NCI-H345 treated with DMSO at 0.1 percent for 48 hours (cell line): ENCODE measurements around the gene RBFOX1.

Source experiments
- DNase-seq: peaks from one replicate; lab custom pipeline; 2025; ENCODE audit not compliant: unreplicated experiment; lab: John Stamatoyannopoulos, UW

The RBFOX1 gene

DNA sequence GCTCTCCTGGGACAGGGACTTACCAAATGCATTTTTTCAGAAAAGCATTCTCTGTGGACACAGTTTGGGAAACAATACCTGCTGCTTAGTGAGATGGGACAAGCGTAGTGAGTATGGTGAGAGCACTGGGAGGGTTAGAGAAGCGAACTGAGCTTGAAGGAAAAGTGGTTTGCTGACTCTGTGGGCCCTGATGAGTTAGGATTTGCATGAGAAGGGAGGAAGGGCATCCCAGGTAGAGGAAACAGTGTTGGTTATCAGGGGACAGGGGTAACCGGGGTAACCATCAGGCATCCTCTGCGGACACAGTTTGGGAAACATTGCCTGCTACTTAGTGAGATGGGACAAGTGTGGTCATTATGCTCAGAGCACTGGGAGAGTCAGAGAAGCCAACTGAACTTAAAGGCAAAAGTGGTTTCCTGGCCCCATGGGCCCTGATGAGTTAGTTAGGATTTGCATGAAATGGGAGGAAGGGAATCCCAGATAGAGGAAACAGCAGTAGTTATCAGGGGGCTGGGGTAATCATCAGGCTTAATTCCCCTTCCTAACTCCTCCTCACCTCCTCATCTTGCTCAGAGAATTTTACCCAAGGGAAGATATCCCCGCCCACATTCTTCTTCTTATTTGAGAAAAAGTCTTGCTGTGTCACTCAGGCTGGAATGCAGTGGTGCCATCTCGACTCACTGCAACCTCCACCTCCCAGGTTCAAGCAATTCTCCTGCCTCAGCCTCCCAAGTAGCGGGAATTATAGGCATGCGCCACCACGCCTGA is 319.3 kb downstream of the RBFOX1 start:
- DNase-seq = no peak

DNA sequence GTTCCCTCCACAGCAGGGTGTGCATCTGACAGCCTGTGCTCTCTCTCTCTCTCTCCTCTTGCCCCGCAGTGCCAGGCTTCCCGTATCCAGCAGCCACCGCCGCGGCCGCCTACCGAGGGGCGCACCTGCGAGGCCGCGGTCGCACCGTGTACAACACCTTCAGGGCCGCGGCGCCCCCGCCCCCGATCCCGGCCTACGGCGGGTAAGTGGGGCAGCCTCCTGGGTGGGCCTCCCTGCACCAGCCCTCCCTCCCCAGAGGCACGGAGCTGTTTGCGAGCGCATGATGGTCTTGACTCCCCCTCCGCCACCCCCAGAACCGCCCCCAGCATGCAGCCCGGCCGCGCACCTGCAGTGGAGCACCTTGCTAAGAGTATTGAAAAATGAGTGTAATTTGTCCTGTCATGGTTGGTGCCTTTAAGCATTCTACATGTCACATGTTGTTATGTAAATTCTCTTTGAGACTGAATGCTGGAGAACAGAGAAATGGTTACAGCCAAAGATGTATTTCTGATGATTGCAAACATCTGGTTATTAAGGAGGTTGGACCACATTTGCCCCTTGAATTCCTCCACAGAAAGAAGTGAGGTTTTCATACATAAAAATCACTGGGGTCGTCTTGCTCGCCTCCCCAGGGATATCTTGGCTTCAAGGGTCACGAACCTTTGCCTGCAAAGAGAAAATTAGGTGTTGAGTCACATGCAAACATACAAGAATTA is 321.3 kb downstream of the RBFOX1 start:
- DNase-seq = no peak

DNA sequence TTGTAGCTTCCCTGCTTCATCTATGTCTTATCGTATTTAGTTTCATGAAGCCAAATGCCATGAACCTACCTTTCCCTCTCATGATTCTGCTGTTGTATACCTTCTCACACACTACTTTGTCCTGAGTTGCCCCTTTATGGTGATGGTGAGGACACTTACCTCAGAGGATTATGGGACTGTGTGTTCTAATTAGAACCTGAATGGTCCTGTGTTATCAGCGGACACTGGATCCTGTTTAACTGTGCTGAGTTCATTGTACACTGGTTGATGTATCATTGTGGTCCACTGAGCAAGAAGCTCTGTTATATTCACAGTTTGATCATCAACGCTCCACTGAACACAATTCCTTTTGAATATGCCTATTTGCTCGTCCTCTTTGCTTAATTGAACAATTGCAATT is 343.0 kb downstream of the RBFOX1 start:
- no peak for DNase-seq

DNA sequence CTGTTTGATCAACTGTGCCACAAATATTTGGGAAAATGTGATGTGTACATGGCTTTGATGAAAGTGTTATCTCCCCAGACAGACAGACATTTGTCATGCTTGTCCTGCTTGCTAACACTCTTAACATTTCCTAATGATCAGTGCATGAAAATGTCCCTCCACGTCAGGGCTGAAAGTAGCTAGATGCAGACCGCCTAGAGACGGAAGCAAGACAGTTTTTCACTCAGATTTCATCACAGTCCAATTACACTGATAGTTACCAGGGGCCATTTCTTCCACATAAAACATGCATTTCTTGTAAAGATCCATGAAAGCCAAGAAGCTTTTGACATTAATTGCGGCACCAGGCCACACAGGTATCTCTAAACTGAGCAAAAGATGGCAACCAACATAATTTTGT is 347.7 kb downstream of the RBFOX1 start:
- no peak for DNase-seq

DNA sequence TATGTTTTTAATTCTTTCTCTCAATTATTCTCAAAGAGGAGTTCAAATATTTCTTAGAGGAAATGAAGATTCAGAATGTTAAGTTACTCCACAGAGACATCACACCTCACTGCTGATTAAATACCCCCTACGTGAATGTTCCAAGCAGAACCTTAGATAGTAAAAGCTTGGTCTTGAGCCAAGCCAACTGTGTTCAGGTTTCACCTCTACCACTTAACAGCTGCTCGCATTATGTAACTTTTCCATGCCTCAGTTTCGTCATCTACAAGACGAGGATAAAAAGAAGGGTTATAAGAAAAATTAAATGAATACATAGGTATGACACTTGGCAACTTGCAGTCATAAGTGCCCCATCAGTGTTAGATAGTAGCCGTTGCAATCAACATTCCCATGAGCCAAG is 356.2 kb downstream of the RBFOX1 start:
- no peak for DNase-seq

DNA sequence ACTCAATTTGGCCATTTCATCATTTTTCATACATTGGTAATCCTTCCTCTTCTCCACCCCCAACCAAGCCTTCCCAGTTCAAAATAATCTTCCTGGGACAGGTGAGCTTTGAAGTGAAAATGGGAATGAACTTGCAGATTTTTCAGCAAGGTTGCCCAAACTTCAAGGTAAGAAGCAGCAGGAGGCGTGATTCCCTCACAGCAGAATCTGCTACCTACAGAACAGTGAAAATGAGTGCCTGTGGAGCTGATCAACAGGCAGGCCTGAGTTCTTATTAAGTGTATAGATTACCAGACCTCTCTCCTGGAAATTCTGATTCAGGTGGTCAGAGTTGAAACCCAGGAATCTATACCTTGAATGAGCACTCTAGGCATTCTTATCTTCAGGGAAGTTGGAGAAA is 356.6 kb downstream of the RBFOX1 start:
- no peak for DNase-seq

DNA sequence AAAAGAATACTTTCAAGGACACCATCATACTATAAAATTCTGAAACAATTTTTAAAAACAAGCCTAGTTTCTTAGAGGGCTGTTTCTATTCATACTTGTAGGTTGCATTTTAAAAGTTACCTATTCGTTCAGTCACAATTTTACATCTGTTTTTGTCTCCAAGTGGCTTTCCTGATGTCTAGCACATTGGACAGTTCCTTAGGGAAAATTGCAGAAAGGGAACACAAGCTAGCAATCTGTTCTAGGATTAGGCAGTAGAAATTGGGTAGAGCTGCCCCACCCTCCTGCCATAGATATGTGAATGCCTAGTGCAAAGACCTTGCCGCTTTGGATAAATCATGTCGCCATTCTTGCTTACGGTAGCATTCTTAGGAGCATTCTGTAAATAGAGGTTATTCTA is 358.9 kb downstream of the RBFOX1 start:
- DNase-seq = no peak

DNA sequence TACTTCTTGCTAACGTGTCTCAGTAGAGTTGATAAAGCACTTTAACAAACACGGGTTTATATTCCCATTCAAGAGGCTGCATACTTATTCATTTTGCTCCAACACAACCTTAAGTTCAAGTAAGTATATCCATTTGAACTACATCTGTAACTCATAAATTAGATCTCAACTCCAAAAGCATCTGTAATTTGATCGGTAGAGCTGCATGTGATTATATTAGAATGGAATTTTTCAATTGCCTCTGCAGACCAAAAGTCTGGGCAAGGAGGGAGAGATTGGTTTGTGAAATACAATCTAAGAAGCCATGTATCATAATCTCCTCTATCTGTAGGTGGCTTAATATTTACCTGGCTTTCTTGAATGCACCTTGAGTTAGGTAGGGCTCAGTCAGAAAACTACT is 371.0 kb downstream of the RBFOX1 start:
- DNase-seq = no peak

DNA sequence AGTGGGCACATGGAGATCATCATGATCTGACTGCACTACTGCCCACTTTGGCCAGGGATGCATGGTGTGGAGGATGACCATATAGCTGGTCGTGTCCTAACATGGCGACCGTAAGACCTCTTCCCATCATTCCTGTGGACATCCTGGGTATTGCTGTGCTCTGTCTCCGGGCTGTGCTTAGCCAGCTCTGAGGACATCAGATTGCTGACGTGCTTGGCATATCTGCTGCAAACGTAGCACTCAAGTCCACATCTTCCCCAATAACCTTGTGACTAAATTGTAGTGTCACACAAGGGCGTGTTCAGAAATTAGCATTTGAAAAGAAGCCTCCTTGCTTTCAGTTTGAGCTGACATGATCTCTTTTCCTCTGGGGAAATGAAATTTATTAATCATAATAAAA is 373.2 kb downstream of the RBFOX1 start:
- DNase-seq = no peak

DNA sequence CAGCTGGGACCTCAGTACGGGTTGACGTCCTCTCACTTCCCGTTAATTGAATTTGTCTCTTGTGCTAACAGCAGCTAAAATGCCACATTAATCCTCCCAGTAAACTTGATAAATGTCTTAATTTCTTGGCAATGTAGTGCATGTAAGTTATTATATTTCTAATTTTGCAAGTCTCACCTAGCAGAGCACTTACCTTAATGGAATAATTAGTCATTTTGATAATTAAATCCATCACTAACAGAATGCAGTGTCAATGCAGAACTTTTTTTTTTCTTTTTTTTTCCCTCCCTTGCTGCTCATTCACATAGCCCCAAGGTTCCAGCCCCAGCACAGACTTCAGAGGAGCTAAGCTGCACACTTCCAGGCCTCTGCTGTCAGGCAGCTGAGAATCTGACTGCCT is 376.5 kb downstream of the RBFOX1 start:
- DNase-seq = no peak

DNA sequence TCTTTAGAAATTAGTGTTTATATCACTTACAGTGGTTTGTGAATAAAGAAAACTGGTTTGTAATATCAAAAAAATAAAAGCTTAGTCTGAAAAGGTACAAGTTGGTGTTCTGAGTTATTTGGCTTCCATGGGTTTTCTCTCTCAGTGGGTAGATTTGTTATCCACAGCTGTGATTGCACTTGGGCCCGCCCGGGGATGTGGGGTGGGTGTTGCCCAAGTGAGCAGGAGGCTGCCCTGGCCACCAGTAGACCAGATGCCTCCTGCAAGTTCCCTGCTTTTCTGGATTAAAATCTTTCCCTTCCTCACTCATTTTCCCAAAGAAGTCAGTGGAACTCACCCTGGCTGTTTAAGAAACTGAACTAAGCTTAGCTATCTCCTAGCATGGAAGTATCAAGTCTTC is 380.6 kb downstream of the RBFOX1 start:
- no peak for DNase-seq

DNA sequence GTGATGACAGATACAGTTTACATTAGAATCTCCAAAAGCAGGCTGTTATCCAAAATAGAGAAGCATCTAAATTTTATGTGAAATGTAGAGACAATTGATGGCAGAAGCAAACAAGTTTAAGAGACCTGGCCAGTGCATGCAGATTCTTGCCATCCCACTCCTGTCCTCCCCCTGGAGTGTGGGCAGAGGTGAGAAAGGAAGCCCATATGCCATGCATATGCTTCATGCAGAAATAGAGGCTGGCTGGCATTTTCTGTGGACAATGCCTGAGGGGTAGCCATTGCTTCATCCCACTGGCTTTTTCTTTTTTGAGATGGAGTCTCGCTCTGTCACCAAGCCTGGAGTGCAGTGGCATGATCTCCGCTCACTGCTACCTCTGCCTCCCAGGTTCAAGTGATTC is 382.1 kb downstream of the RBFOX1 start:
- no peak for DNase-seq

DNA sequence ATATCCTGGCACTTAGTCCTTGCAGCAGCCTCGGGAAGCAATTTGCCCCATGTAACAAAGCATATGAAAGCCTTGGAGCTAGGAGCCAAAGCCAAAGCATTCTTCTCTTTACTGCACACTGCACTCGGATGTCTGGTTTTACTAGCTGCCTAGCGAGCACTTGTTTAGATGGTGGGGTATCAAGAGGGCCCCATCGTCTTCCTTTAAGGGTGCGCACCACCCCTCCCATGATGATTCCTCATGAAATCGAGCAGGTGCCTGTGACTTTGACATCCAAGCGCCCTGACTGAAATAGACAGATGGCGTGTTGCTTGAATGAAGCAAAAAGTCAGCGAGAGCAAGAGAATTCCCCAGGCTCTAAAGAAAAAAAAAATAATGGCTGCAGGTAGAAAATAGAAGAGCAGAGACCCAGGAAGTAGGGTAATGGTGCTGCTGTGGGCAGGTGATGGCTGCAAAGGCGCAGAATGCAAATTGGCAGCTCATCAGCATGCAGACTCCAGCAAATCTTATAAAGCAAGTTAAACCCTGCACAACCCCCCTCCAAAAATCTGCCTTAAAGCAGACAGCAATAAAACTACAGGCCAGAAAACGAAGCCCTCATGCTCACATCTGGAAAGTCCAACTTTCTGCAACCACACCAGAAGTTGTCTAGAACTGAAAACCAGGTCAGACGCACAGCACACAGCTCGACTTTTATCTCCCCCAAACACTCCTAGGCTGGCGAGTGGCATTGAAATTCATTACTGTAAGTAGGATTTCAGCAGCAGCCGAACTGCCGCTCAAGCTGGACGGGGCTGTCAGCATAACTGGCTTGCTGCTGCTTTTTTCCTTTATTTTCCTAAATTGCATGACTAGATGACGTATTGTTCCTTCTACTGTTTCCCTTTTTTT is 384.3 kb downstream of the RBFOX1 start:
- no peak for DNase-seq

DNA sequence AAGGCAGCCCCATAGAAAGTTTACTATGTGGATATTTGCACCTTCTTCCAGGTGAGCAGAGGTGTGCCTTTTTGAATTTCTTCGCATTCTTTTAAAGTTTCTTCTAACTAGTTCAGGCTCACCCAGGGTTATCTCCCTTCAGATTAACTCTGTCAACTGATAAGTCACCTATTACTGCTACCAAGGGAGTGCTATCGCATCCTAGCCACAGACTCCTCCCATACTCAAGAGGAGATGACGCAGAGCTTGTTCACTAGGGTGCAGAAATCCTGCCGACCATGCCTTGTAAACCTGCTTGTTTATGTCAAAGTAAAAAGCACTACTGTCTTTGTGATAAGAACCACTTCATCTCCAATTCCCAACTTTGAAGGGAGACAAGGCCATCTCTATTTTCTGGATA is 390.1 kb downstream of the RBFOX1 start:
- DNase-seq = no peak

DNA sequence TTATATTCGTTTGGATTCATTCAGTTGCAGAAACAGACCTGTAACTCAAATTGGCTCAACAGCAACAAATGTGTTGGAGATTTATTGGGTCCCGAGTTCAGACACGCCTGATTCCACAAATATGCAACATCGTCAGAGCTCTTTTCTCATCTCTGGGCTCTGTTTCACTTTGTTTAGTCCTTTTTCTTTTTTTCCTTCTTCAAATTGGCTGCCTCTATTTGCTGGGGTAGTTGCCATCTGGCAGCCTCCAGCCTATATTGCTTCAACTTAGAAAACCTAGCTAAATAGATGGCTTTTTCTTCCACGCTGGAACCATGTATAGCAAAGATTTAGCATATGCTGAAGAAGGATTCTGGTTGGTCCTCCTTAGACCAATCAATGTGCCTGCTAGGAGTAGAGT is 398.5 kb downstream of the RBFOX1 start:
- no peak for DNase-seq

DNA sequence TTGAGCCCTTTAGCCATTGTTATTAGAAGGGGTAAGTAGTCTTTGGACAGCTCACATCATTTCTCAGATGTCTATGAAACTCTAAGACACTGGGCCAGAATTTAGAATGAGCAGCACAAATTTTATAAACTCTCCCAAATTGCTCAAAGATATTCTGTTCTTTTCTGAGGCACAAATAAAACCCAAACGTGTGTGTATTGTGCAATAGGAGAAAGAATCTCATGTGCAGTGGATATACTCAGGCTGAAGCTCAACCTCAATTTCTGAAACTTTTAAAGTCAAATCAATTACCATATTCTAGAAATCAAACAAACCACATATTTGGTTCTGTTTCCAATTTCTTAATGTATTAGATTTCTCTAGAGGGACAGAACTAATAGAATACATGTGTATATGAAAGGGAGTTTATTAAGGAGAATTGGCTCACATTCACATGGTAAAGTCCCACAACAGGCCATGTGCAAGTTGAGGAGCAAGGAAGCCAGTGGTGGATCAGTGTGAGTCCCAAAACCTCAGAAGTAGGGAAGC is 403.6 kb downstream of the RBFOX1 start:
- no peak for DNase-seq

DNA sequence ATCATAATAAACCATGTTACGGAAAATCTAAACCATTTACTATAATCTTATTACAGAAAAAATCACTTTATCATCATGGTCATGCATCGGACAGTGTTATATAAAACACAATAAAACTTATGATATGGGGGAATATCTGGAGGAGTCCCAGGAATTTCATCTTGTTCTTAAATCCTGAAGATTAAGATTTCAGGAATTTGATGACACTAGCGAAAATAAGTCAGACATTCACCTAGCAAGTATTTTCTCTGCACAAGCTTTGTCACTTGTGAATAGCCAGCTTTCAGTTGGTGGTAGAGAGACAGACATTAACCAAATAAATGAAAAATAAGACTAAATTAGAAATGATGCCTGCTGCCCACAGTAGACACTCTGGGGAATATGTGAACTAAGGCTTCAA is 410.0 kb downstream of the RBFOX1 start:
- no peak for DNase-seq

DNA sequence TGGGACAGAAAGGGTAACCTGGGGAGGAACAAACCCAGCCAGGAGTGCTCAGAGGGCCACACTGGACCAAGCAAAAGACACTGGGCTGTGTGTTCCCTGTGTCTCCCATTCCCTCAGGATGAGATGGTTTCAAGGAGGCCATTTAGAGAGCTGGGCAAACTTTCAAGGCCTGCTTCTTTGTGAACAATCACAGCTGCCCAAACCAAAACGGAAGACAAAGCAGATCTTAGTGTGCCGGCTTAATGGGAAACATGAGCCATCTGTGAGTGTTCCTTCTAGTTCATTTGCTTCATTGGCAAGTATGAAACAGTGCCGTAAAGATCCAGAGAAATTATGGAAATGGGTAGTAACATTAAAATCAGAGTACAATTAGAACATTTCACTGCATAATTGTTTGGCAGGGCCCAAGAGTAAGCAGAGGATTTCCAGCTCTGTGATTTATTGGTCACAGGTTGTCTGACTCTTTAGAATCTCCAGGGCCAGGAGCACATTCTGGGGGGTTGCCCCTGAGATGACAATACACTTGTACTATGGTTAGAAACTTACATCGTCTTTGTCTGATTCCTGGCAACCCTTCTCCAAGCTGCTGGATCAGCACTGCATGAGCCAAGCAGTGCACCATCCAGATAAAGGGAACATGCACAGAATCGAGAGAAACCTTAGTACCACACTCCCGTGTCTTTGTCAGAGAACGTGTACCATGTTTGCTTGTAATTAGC is 412.1 kb downstream of the RBFOX1 start:
- no peak for DNase-seq

DNA sequence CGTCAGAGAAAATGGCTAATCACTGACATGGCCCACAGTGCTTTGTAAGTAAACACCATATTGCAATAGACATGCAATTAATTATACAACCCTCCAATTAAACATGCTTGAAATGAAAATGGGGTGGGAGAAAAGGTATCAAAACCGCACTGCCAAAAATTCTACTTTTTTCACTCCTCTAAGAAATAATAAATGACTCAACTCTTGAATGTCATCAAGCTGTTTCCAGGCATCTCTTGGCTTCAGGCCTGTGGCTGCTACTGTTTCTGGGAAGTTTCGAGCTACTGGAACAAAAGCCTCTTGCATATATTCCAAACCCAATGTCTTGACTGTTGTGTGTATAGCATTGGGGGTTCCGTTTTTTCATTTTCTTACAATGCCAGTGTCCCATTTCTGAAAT is 412.6 kb downstream of the RBFOX1 start:
- no peak for DNase-seq

DNA sequence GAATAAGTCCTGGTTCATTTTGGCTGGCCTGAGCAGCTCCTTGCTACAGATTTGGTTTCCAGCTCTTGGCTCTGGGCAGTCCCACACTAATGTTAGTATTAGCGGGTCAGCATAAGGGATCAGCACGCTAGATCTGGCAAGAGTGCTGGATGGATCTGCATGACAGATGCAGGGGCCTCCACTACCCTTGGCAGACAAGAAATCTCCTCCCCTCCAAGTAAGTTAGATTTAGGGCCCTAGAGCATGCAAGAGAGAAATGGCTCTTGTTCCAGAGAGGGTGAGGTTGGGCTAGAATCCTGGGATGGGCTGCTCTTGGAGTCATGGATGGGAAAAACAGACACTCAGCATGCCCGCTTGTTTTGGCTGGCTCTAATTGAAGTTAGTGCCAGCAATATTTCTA is 414.3 kb downstream of the RBFOX1 start:
- DNase-seq = no peak

DNA sequence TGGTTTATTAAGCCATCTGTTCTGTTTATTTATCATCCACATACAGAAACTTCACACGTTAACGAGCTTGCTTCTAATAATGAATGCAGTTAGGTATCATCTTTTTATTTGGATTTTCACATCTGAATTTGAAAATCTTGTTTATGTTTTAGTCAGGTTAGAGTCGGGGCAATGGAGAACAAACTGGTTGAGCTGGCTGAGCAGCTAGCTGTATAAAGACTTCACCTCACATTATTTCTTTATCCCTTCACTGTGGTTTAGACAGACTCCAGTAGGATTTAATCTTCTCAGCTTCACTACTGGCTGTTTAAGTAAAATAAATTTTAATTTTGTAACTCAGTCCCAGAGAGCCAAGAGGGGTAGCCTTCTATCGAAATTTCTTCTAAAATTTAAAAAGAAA is 415.9 kb downstream of the RBFOX1 start:
- DNase-seq = no peak
